ENCODE measurements around the gene SKI. TPM values are rescaled to one million over a fixed set of nuclear protein-coding genes. Genes with fewer than 3 reads are reported as not detected.
A peak's percentile ranks its signal among the peaks of the same experiment; 100 is the strongest.

SKI gene
- total RNA-seq, 1 donor from 2014 or later = 34.8 TPM

DNA sequence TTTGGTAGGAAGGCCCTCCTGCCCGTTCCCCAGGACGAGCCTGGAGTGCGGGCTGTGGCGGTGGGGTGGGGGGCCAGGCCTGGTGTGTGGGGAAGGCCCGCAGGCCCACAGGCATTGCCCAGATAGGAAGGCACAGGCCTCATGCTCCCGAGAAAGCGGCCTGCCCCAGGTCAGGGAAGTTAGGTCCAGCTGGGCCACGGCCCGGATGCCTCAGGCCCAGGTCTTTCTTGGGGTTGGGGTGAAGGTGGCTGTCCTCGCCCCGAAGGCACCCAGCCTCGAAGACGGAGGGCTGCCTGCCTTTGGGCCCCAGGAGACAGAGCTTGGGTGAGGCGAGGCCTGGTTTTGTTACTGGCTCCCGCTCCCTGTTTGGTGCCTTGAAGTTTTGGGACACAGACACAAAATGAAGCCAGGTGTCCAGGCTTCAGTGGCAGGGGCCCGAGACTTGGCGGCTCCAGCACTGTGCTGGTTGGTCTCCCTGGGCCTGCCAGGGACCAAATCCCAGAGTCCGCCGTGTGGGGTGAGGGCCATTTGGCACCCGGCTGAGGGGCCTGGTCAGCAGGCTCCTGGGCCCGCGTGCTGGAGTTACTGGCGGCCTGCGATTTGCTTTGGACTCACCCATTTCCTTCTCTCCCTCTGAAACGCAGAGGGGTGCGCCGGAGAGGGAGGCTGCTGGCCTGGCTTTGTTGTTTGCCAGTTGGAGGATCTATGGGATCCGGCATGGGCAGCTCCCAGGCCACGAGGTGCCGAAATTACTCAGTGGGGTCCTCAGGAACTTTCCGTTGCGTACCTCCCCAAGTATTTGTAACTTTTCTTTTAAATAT, 2.0 kb downstream of the SKI start:
- DNase-seq (ENCODE audit: low read depth) = no peak

DNA sequence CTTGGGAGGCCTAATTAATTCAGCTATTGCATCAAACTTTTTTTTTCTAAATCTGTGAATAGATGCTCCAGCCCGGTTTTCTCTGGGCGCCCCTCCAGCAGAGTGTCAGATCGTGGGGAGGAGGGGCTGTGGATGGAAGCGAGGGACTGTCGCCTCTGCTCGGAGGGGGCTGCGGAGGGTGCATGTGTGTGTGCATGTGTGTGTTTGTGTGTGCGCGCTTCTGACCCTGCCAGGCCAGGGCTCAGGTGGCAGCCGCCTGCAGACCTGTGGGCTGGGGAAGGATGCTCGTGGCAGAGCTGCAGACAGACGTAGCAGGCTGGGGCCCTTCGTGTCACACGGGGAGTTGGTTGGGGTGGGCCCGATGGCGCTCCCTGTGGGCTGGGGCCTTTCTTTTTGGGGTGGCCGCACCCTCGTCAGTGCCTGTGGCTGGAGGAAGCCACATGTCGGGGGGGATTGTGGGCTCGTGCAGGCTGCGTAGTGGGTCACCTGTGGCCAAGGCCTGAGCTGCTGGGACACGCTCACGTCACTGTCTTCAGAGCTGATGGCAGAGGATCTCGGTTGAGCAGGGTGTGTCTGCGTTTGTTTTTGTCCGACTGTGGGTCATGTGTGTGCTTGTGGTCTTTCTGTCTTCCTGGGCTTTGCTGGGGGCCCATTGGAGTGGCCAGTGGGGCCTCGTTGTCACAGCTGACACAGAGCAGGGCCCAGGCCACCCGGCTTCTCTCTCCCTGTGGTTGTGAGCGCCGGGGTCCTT, 2.8 kb downstream of the SKI start:
- no peak for DNase-seq (ENCODE audit: low read depth)

DNA sequence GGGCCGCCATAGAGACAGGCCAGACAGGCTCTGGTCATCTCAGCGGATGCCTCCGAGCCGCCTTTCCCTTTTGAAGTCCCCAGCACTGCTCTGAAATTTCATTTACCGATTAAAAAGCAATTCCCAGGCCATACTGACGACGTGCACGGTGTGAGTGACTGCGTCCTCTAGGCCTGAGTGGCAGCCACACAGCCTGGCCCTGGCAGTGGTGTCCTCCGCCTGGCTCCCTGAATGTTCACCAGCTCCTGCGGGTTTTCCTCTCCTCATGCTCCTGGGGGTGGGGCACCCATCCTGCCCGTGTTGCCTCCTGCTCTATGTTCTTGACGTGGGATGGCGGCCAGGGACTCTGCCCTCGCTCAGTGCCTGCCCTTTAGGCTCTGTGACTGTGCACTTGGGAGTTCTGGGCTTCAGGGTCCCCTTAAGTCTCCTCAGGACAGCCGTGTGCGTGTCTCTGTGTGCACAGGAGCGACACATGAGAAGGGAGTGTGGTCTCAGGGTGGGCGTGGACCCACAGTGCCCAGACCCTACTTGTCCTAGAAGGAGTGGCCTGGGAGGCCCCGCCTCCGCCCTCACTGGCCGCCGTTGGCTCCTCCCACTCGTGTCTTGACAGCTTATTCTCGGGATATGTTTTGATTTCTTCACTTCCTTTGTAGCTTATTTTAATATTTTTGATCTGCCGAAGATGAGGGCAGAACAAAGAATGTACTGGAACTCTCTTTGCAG, 3.6 kb downstream of the SKI start:
- DNase-seq (ENCODE audit: low read depth) = peak; percentile 41

DNA sequence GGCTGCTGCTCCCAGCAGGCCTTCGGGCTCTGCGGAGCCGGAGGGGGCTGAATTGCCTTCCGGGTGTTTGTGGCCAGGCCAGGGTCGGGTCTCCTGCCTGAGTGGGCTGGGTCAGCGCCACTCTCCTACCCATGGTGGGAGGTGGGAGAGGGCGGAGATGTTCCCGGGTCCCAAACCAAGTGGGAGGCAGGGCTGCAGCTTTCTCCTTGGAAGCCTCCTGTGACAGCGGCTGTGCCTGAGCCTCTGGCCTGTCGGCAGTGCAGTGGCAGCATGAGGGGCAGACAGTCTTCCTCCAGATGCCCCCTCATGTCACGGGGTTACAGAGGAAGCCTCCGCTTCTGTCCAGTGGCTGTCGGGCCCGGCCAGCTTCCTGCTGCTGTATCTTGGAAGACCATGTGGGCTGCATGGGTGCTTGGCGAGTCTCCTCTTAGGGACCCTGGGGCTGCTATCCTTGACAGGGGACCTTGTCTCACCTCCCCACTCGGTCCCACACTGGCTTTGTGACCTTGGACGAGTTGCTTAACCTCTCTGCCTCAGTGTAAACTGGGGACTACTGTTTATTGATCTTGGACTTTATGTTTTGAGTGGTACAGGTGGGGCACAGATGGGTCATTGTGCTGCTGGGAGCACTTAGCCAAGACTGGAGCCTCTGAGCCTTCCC, 4.3 kb downstream of the SKI start:
- DNase-seq (ENCODE audit: low read depth) = no peak

DNA sequence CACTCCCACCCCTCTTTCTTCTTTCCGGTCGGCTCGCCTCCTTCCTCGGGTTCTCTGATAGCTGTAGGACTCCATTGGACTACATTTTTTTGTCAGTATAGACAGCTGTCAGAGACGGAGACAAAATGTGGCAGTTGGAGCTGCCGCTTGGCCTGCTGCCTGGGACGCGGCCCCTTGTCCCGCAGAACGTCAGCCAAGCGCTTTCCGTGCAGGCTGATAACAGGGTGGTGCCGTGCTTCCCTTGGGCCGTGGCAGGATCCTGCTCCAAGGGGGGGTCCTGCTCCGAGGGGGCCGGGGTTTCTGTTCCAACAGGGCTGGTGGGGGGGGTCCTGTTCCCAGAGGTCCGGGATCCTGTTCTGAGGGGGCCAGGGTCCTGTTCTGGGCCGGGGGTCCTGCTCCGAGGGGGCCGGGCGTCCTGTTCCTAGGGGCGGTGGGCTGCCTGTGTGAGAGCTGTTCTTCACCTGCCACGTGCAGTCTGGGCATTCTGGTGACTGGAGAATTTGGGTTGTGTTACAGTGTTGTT, 4.9 kb downstream of the SKI start:
- no peak for DNase-seq (ENCODE audit: low read depth)

DNA sequence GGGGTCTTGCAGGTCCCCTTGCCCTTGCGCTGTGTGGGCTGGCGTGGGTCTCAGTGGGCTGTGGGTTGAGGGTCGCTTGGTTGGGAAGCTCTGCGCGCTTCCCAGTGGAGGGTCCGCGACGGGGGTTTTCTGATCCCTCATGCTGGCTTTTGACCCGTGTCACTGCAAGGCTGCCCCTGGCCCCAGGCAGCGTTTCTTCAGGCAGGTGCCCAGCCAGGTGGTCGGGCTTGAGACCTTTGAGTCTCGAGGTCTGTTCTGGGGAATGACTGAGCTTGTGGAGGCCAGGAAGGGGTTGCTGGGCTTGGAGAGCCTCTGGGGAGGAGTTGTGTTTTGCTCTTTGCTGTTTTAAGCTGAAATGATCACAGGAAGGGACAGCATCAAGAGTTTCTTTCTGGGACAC, 5.3 kb downstream of the SKI start:
- no peak for DNase-seq (ENCODE audit: low read depth)

DNA sequence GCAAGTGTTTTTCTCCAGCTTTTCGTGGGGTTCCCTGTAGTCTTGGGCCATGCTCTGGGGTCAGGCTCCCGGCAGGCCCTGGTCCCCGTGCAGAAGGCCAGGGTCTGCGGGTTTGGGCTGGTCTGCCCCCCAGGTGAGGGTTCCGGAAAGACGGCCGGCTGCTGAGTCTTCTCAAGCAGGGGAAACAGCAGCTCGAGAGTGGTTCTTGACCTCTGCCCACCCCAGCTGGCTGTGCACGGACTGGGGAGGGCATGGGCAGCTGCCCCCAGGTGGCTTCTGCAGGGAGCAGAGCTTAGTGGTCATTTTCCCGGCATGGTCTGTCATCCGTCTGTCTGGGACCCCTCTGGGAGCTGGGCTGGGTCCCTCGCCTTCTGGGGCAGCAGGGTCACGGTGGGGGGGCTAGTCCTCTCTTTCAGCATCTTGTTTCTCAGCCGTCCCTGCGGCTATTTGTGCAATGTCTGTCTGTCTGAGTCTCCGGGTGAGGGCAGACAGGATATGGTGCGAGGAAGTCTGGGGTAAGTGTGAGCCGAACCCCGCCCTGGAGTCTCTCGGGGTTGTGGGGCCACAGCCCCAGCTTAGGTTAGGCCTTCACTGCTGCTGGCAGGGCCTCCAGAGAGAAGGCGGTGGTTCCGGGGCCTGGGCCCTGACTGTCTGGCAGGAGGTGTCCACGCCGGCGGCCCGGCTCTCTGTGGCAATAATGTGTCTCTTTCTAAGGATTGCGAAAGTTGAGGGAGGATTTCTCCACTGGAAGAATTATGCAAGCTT, 6.1 kb downstream of the SKI start:
- peak; percentile 82 for DNase-seq (ENCODE audit: low read depth)

DNA sequence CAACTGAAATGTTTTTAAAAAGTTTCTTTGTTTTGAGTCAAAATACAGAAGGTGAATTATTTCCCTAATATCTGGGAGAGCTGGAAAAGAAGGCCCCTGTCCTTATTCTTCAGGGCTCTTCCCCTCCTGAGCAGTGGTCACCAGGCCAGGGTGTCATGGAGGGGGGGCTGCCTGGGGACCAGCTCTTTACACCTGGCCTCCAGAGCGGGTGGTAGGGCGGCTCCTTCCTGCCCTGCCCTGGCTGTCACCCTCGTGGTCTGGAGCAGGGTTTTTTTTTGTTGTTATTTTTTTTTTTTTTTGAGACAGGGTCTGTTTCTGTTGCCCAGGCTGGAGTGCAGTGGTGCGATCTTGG, 6.6 kb downstream of the SKI start:
- no peak for DNase-seq (ENCODE audit: low read depth)

DNA sequence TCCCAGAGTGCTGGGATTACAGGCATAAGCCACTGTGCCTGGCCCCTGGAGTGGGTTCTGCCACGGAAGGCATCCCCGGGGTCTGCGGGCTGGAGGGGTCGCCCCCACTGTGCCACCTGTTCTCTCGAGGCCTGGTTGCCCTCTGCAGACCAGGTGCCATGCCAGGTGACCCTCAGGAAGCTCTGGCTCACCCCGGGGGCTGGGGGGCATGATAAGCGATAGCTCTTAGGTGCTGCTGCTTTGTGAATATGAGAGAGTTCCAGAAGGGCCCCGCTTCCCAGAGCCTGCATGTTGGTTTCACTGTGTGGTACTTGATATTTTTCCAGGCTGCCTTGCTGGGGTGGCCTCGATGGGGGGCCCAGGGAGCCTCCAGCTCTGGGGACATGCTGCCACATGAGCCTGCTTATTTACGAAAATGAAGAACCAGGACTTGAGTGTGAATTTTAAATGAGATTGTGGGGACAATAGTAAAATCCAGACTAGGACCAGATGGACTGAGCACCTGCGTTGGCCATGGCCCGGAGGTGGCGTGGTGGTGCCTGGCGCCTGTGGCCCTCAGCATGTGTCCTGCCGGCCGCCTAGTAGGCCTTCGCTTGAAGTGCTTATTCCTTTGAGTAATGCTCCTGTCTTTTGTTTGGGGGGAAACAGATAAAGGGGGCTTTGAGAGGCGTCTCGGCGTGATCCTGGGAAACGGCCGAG, 7.3 kb downstream of the SKI start:
- no peak for DNase-seq (ENCODE audit: low read depth)

DNA sequence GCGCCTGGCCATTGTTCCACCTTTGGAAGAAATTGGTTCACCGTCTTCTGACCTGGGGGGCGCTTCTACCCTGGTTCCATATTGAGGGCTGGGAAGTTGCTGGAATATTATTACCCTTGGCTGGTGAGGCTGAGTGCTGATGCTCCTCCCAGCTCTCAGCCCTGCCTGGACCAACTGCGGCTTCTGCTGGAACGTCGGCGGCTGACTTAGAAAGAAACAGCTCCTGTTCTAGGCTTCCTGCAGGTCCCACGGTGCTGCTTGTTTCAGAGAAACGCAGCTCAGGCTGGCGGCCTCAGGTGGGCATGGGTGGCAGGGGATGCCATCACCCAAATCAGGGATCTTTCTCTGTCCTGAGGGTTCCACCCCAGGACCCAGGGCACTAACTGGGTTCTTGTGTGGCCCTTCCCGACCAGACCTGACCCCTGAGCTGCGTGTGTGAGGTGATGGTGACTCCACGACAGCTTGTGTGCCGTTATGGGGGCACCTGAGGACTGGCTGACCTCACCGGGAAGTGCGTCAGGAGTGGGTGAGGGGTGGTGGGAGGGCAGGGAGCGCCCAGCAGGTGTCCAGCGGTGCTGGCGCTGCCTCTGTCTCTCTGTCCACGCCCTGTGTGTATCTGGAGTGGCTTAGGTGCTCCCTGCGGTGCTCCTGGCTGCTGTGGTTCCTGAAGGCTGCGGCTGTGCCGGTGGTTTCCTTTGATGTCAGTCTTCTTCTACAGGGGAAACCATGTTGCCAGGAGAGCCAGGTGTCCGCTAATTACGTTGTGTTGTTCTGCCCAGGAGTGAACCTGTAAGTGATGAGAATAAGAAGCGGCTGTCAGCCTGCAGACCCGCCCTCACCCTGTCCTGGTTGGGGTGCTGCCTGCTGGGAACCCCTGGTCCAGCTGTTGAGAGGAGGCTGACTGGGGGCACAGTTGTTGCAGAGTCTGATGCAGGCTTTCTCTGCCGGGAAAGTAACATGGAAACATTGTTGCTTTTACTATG, 8.9 kb downstream of the SKI start:
- no peak for DNase-seq (ENCODE audit: low read depth)

DNA sequence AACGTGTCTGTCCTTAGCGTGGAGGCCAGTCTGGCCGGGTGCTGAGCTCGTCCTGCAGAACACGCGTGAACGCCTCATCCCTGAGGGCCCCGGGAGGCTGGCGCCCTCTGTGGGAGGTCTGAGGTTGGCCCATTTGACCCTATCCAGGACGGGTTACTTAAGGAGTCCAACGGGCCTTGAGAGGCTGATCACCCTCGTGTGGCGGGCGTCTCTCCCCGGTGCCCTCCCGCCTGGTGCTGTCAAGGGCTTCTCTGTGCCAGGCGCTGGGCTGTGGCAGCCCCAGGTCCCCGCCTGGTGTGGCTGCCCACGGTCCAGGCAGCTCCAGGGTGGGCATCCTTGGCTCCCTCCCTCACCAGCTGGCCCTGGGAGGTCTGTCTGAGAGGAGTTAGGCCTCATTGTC, 9.7 kb downstream of the SKI start:
- DNase-seq (ENCODE audit: low read depth) = no peak

DNA sequence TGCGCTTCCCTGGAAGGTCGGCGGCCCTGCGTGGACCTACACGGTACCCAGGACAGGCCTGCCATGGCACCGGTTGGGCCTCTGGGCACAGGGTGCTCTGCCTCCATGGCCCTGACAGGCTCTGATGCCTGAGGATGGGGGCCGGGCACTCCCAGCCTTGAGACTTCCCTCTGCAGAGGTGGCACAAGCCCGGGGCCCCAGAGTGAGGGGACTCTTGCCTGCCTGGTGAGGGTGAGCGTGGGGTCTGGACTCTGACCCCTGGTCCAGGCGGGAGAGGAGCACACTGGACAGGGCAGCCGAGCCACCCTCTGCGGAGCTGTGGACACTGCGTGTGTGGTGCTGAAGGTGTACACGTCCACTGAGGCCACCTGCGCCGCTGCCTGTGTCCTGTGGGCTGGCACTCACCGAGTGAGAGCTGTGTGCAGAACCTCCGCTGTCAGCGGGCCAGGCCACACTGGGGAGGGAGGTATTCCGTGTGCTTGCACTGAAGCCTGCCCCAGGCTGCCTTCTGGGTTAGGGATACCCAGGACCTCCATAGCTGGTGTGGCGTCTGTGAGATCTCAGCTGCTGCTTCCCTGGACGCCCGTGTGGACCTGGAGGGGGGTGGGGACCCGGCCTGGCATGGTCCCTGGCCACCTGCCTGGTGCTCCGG, 10.4 kb downstream of the SKI start:
- DNase-seq (ENCODE audit: low read depth) = no peak

DNA sequence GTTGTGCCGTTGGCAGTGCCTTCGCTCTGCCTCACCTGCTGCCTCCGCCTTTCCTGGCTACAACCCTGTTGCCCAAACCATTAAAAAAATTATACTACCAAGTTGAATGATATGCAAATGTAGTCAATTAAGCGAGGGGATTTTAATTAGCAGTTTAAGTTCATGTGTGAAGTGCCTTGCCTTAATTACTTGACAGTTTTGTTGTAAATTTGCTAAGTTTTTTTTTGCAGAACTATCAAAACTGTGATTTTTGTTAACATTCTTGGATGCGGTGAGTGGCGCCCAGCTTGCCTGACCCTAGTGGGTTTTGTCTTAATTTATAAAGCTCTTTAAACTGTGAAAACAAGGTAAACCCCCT, 10.9 kb downstream of the SKI start:
- no peak for DNase-seq (ENCODE audit: low read depth)

DNA sequence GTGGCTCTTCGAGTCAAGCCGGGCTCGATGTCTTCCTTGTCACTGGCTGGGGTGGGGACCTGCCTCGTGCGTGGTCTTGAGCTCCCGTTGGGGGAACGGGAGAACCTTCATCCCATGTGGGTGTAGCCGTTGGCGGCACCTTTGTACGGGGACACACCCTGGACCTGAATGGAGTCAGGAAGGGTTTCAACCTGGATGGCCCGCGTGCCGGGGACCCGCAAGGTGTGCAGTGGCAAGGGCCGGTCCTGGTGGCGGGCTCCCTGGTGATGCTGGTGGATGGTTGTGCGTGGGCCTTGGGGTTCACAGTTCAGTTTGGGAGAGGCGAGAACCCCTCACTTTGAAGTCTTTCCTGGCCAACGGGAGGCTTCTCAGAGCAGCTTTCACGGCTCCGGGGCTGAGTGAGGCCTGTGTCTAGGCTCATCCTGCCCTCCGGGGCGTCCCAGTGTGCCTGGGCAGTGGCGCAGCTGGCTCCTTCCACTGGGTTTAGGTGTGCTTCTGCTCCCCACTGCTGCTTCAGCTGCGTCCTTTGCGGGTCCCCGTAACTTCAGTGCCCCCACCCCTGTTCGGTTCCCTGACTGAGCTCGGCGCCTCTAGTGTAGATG, 11.4 kb downstream of the SKI start:
- no peak for DNase-seq (ENCODE audit: low read depth)

DNA sequence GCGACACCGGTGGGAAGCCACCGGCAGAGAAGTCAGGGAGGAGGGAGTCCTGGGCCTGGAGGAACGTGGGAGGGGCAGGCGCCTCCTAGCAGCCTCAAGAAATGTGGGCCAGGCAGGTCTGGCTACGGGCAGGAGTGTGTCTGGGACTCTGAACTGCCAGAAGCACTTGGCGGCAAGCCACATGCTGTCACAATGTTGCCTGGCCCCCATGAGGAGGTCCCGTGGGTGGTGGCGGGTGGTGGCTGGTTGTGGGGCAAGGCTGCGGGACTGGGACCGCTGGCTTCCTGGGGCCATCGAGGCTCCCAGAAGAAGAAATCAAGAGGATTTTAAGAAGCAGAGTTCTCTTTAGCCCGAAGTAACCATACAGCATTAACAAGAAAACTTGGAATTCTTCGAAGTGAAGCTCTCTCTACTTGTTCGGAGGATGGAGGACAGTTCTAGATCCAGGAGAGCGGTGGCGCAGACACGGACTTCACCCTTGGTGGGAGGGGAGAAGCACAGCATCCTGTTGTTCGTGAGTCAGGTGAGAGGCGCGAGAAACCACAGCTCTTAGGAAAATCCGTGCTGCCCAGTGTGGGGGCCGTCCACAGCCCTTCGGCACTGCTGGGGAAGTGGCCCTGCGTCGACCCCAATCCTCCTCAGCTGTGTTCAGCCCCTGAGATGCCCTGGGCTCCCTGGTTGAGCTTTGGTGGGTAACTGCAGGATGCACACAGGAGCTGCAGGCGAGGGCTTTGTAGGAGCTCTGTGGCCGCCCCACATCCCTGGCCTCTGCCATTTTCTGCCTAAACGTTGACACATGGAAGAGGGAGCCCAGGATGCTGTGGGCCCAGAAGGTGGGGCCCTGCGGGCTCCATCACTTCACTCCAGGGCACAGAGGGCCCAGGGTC, 12.4 kb downstream of the SKI start:
- peak; percentile 68 for DNase-seq (ENCODE audit: low read depth)

DNA sequence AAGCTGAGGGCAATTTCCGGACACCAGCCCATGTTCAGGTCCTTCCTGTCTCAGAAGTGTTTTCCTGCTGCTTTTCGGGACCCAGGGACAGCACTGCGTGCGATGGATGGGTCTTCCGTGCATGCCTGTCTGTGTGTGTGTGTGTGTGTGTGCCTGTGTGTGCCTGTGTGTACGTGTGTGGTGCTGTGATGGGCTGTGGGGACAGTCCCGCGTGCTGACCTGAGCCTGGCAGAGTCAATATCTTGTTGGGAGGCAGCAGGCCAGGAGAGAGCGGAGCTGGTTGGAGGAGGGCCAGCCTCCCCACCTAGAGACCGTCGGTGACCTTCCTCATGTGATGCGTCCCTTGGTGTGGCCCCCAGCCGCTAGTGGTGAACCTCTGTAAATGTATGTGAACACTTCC, 13.7 kb downstream of the SKI start:
- no peak for DNase-seq (ENCODE audit: low read depth)
